GM12878 (cell line): ENCODE measurements around the gene FRMD8. TPM values are rescaled to one million over a fixed set of nuclear protein-coding genes. Genes with fewer than 3 reads are reported as not detected.

ENCODE experiments used
- ATAC-seq: fragments of 200-7000 bp; cut with Tn5 transposase; 3 replicates; pipeline ENCODE4 v1.9.1; 2020; ENCODE audit warnings: mild to moderate bottlenecking, moderate library complexity
- BruUV-seq: library from RNA; stranded (reverse); fragments of 400-500 nt; replicated peaks from 2 replicates; lab custom pipeline; 2021; lab: Mats Ljungman, UMichigan
- CTCF ChIA-PET: fragments of 300-600 bp; sonication (Branson Sonifier 250); formaldehyde crosslinking; extraction: SDS; loops from one replicate; lab custom pipeline; 2021; ENCODE audit warnings: inconsistent platforms; lab: Yijun Ruan, JAX
- POLR2A ChIA-PET: fragments of 350-600 bp; formaldehyde crosslinking; extraction: SDS; loops from one replicate; lab custom pipeline; 2021; ENCODE audit warnings: inconsistent platforms; lab: Charles Lee
- RAD21 ChIA-PET: fragments of 300-600 bp; sonication (Branson Sonifier 250); formaldehyde crosslinking; loops from one replicate; lab custom pipeline; 2023; ENCODE audit warnings: antibody characterized with exemption; ENCODE audit not compliant: unreplicated experiment; lab: Charles Lee
- SMC1A ChIA-PET: fragments of 300-600 bp; sonication (Branson Sonifier 250); formaldehyde crosslinking; loops from one replicate; lab custom pipeline; 2023; ENCODE audit not compliant: unreplicated experiment, uncharacterized antibody; lab: Charles Lee
- DNase-seq: peaks from one replicate; pipeline ENCODE4 v3.0.0-alpha.2; 2011; ENCODE audit warnings: low read depth, low spot score
- FAIRE-seq: peaks from 3 replicates; lab custom pipeline; 2011; peaks lifted over from hg19 to GRCh38; lab: Jason Lieb, UNC
- H2AFZ ChIP-seq: 2 replicates; pipeline ENCODE4 v1.6.0; 2011; ENCODE audit warnings: low read depth, low read length, control low read depth; ENCODE audit not compliant: control insufficient read depth
- H3K27ac ChIP-seq: 2 replicates; pipeline ENCODE4 v1.5.1; 2011; ENCODE audit warnings: control low read depth; ENCODE audit not compliant: control insufficient read depth, insufficient read depth
- H3K27me3 ChIP-seq, 2 experiments: replicated peaks in 1 of 2; 2 replicates each; pipeline versions ENCODE4 v1.6.0 to v1.6.1; 2011; ENCODE audit warnings: low read length in 1 of 2; ENCODE audit not compliant: control insufficient read depth in 2 of 2, insufficient read depth in 2 of 2
- H3K36me3 ChIP-seq, 2 experiments: 2 replicates each; pipeline ENCODE4 v1.5.1; 2011; ENCODE audit warnings: low read length in 1 of 2; ENCODE audit not compliant: control insufficient read depth in 2 of 2, insufficient read depth in 2 of 2
- H3K4me1 ChIP-seq: 2 replicates; pipeline ENCODE4 v1.6.1; 2011; ENCODE audit warnings: mild to moderate bottlenecking, low read length, moderate library complexity, mixed read lengths; ENCODE audit not compliant: control insufficient read depth, insufficient read depth
- H3K4me2 ChIP-seq: 2 replicates; pipeline ENCODE4 v1.6.0; 2011; ENCODE audit warnings: control low read depth; ENCODE audit not compliant: control insufficient read depth, insufficient read depth
- H3K4me3 ChIP-seq: fragments of 200-600 bp; sonication (generic); 2 replicates; pipeline ENCODE4 v1.5.1; 2016
- H3K79me2 ChIP-seq: 2 replicates; pipeline ENCODE4 v1.6.0; 2011; ENCODE audit warnings: low read length; ENCODE audit not compliant: control insufficient read depth, insufficient read depth
- H3K9ac ChIP-seq: 2 replicates; pipeline ENCODE4 v1.8.0; 2011; ENCODE audit warnings: low read length, control low read depth, mixed read lengths; ENCODE audit not compliant: control insufficient read depth, insufficient read depth
- H3K9me3 ChIP-seq: replicated peaks from 3 replicates; pipeline ENCODE4 v1.5.1; 2011; ENCODE audit warnings: mild to moderate bottlenecking, low read length; ENCODE audit not compliant: control insufficient read depth, insufficient read depth
- H4K20me1 ChIP-seq: 2 replicates; pipeline ENCODE4 v1.6.0; 2011; ENCODE audit not compliant: control insufficient read depth, insufficient read depth
- BRCA1 ChIP-seq: IDR thresholded peaks from 2 replicates; pipeline ENCODE4 v1.6.1; 2011; ENCODE audit warnings: low read depth, low read length, improper control_type of control experiment
- CHD4 ChIP-seq: fragments of 200-600 bp; sonication (generic); IDR thresholded peaks from 2 replicates; pipeline ENCODE4 v1.6.1; 2016; ENCODE audit warnings: mild to moderate bottlenecking
- CREM ChIP-seq: IDR thresholded peaks from 2 replicates; pipeline ENCODE4 v1.6.1; 2014; ENCODE audit warnings: antibody characterized with exemption, low read depth
- EED ChIP-seq: sonication (generic); IDR thresholded peaks from 2 replicates; pipeline ENCODE4 v1.6.1; 2016; ENCODE audit warnings: antibody characterized with exemption, low read depth
- ELK1 ChIP-seq: IDR thresholded peaks from 2 replicates; pipeline ENCODE4 v1.6.1; 2012; ENCODE audit warnings: low read depth, low read length, improper control_type of control experiment
- MEF2A ChIP-seq: IDR thresholded peaks from 2 replicates; pipeline ENCODE4 v1.6.1; 2011; ENCODE audit warnings: low read depth, mild to moderate bottlenecking, low read length, moderate library complexity; ENCODE audit not compliant: insufficient read depth
- NBN ChIP-seq: fragments of 450-650 bp; IDR thresholded peaks from 2 replicates; pipeline ENCODE4 v1.6.1; 2016
- NFIC ChIP-seq: IDR thresholded peaks from 2 replicates; pipeline ENCODE4 v1.6.1; 2012; ENCODE audit warnings: low read depth, mild to moderate bottlenecking, inconsistent platforms, low read length, moderate library complexity
- PKNOX1 ChIP-seq: fragments of 450-650 bp; IDR thresholded peaks from 2 replicates; pipeline ENCODE4 v1.6.1; 2016; ENCODE audit warnings: mild to moderate bottlenecking
- POLR2A ChIP-seq: IDR thresholded peaks from 2 replicates; pipeline ENCODE4 v1.6.1; 2011; ENCODE audit warnings: low read depth, mild to moderate bottlenecking, low read length
- POLR2AphosphoS2 ChIP-seq: IDR thresholded peaks from 2 replicates; pipeline ENCODE4 v1.6.1; 2011; ENCODE audit warnings: low read depth, mild to moderate bottlenecking, low read length, improper control_type of control experiment, moderate library complexity
- POLR2AphosphoS5 ChIP-seq: IDR thresholded peaks from 2 replicates; pipeline ENCODE4 v1.6.1; 2011; ENCODE audit warnings: mild to moderate bottlenecking, low read length, inconsistent platforms
- RAD21 ChIP-seq: IDR thresholded peaks from 2 replicates; pipeline ENCODE4 v1.6.1; 2011; ENCODE audit warnings: mild to moderate bottlenecking, low read depth, low read length, moderate library complexity; ENCODE audit not compliant: insufficient read depth
- SMAD5 ChIP-seq: IDR thresholded peaks from 2 replicates; pipeline ENCODE4 v1.6.1; 2016; ENCODE audit warnings: antibody characterized with exemption, low read depth
- TAF1 ChIP-seq: IDR thresholded peaks from 2 replicates; pipeline ENCODE4 v1.6.1; 2011; ENCODE audit warnings: mild to moderate bottlenecking, low read depth, low read length, borderline replicate concordance
- TCF3 ChIP-seq: IDR thresholded peaks from 2 replicates; pipeline ENCODE4 v1.6.1; 2012; ENCODE audit warnings: low read depth, mild to moderate bottlenecking, low read length, borderline replicate concordance; ENCODE audit not compliant: insufficient read depth
- ZNF217 ChIP-seq: fragments of 450-650 bp; IDR thresholded peaks from 2 replicates; pipeline ENCODE4 v1.6.1; 2017; ENCODE audit warnings: antibody characterized with exemption, mild to moderate bottlenecking
- ZNF622 ChIP-seq: fragments of 450-650 bp; IDR thresholded peaks from 2 replicates; pipeline ENCODE4 v1.6.1; 2017; ENCODE audit warnings: mild to moderate bottlenecking, inconsistent platforms
- WGBS: methylation state at CpG from one replicate; pipeline ENCODE4 v1.1.6; 2016; ENCODE audit warnings: low lambda C conversion rate; ENCODE audit not compliant: insufficient replicate concordance, insufficient coverage; ENCODE audit errors: missing lambda C conversion rate; 5-methylcytosine and 5-hydroxymethylcytosine counted together
- in situ Hi-C: fragments of 300-500 bp; cut with MboI; formaldehyde crosslinking; loops from 9 replicates; pipeline ENCODE4 v1.14.3; 2018; ENCODE audit warnings: mixed read lengths
- intact Hi-C: fragments of 100-400 bp; cut with micrococcal nuclease; formaldehyde crosslinking; loops from one replicate; pipeline ENCODE4 v1.14.2; 2022; ENCODE audit not compliant: unreplicated experiment
- polyA plus RNA-seq, 11 experiments: library from polyadenylated mRNA; depleted of rRNA in 4 of 11; unstranded in 6 of 11; stranded (reverse) in 5 of 11; fragments of >200 nt; fragmentation: Nextera tagmentation in 4 of 11; fragmentation: Illumina TruSeq in 1 of 11; extraction: Ambion mirVana in 4 of 11; extraction: Trizol in 1 of 11; gene quantifications; 1 replicate in 1 of 11; 2 replicates in 10 of 11; pipeline versions ENCODE4 v1.2.1 to v1.2.3, GENCODE V29; 2011 to 2016; ENCODE audit warnings: inconsistent platforms in 2 of 11, missing spikeins in 2 of 11, low read depth in 1 of 11
- total RNA-seq, 4 experiments: library from RNA; depleted of rRNA in 3 of 4; stranded (reverse); fragments of >200 nt in 3 of 4; fragmentation: Illumina TruSeq in 1 of 4; extraction: Trizol in 1 of 4; gene quantifications; 2 replicates each; pipeline versions ENCODE4 v1.2.1 to v1.2.3, GENCODE V29; 2013 to 2021

Gene FRMD8
- total and polyA plus RNA-seq, 10 of the 15 experiments (the other 5 are each of a cell fraction or from before 2014, with no cell fraction given) = 8.3 to 69.4 (median 28.0) TPM

GRCh38 chr11:65428578-65429067 lies 42.2 kb downstream of the FRMD8 start:
- ChIA-PET RAD21 (interaction anchor here (1.0 to 15.3 kb wide), 3 partner anchors 11 to 68 kb away, joined by 3 to 282 read pairs (median 4); partner anchors contain the start of gene MALAT1), SMC1A (interaction anchor here (1.4 to 1.8 kb wide), 2 partner anchors 10 to 12 kb away, joined by 3 to 4 read pairs; no protein-coding TSS in a partner anchor), CTCF (interaction anchor here (1.0 kb wide), 1 partner anchor 9 kb away, joined by 4 read pairs; no protein-coding TSS in a partner anchor), POLR2A (interaction anchor here (2.5 kb wide), 1 partner anchor 70 kb away, joined by 21 read pairs; the partner anchor contains the start of gene MALAT1)
- intact Hi-C loops = no loop called here
- ATAC-seq (peak; percentile 0; the same call in 1 of the 3 replicates), DNase-seq (no peak), FAIRE-seq (no peak)
- Histone ChIP-seq H3K4me2 (peak overlapping the region; percentile 100), H3K4me1 (peaks cover 33% of the 10 kb centered on the region), H3K9me3 (no peaks in the 10 kb centered on the region), H3K4me3 (peak overlapping the region; percentile 95), H2AFZ (no peak overlapping the region), H3K79me2 (peaks cover 99% of the 10 kb centered on the region), H3K9ac (peak overlapping the region; percentile 58), H4K20me1 (peaks cover 13% of the 10 kb centered on the region), H3K27me3 (no peaks in the 10 kb centered on the region), H3K27ac (peak overlapping the region; percentile 100), H3K36me3 (no peaks in the 10 kb centered on the region; a peak in 2 of 4 replicates)
- in situ Hi-C loops = loop anchor here (10.0 kb wide), 1 partner anchor 564 kb away; no protein-coding TSS in a partner anchor
- BruUV-seq = no TSS peak
- 43% methylated on average over 5 of the region's 5 CpGs for WGBS
- TF ChIP-seq CHD4 = no peak
- no peak for TF ChIP-seq CREM
- no peak for TF ChIP-seq TAF1
- TF ChIP-seq EED = no peak
- TF ChIP-seq NFIC = no peak
- no peak for TF ChIP-seq PKNOX1
- no peak for TF ChIP-seq SMAD5
- peak; percentile 46; the same call in 1 of the 2 replicates for TF ChIP-seq POLR2A
- TF ChIP-seq POLR2AphosphoS2 = peak; percentile 19; the same call in 1 of the 2 replicates
- TF ChIP-seq ZNF622 = no peak
- TF ChIP-seq NBN = no peak
- no peak for TF ChIP-seq MEF2A
- TF ChIP-seq ELK1 = no peak
- no peak for TF ChIP-seq RAD21
- TF ChIP-seq POLR2AphosphoS5 = peak; percentile 8; the same call in 1 of the 2 replicates
- no peak for TF ChIP-seq TCF3
- no peak for TF ChIP-seq ZNF217
- no peak for TF ChIP-seq BRCA1
